ENCODE measurements around the gene ATP6V1G3. TPM values are rescaled to one million over a fixed set of nuclear protein-coding genes. Genes with fewer than 3 reads are reported as not detected.

Gene ATP6V1G3
- total and polyA plus RNA-seq, 9 of the 15 experiments (the other 6 are each of a cell fraction or from before 2014, with no cell fraction given): 0.32 TPM; not detected in 8

DNA sequence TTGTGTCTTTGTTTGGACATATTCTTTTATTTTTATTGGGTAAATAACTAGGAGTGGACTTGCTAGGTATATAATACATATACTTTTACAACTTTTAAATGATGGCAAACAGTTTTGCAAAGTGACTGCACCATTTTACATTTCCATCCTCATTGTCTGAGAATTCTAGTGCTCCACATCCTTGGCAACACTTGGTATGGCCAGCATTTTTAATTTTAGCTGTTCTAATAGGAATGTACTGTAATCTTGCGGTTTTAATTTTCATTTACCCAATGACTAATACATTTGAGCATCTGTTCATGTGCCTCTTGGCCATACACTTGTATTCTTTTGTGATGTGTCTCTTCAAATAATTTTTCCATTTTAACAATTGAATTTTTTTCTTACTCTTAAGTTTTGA lies 37.0 kb upstream of the ATP6V1G3 start (continued):
- no peak for TF ChIP-seq ZNF695 (CRISPR knock-in tag; IDR thresholded peaks at IDR 0.05)

- Histone ChIP-seq H3K4me3 (no peak overlapping the region), H3K36me3 (ENCODE audit: control insufficient read depth, insufficient read depth, low read length) (no peaks in the 10 kb centered on the region), H3K9me1 (ENCODE audit: control insufficient read depth, insufficient read depth, low read length) (no peaks in the 10 kb centered on the region), H3K79me2 (ENCODE audit: control insufficient read depth, insufficient read depth, low read length) (no peaks in the 10 kb centered on the region), H3K27ac (ENCODE audit: extremely low read depth, low read depth, low read length) (no peak overlapping the region), H3K9me3 (replicated peaks; ENCODE audit: control insufficient read depth, insufficient read depth, low read depth, low read length) (0 out of 2 replicates have a peak, but pooled peaks cover 3% of the 10 kb centered on the region), H3K9ac (ENCODE audit: insufficient read depth in 1 of 2, low read depth in 2 of 2, low read length in 2 of 2) (no peak overlapping the region), H2AFZ (ENCODE audit: low read depth, low read length) (0 out of 2 replicates have a peak overlapping the region, but pooled peaks have one; percentile 5), H3K4me1 (replicated peaks in 1 of 2; ENCODE audit: control insufficient read depth in 2 of 2, insufficient read depth in 2 of 2, low read length in 2 of 2) (no peaks in the 10 kb centered on the region), H3K4me2 (ENCODE audit: insufficient read depth, low read length) (no peak overlapping the region), H3K27me3 (ENCODE audit: control insufficient read depth in 2 of 2, insufficient read depth in 2 of 2, low read length in 2 of 2) (no peaks in the 10 kb centered on the region), H4K20me1 (replicated peaks; ENCODE audit: control insufficient read depth, insufficient read depth, low read length) (no peaks in the 10 kb centered on the region)
- BruUV-seq (replicated peaks): no TSS peak
- 51% methylated on average over 2 of the region's 2 CpGs for WGBS (ENCODE audit: insufficient coverage, low coverage, missing lambda C conversion rate)
- in situ Hi-C loops (cut with MboI): no loop called here
- FAIRE-seq (peak; percentile 42), DNase-seq (ENCODE audit: extremely low read depth in 1 of 4, low spot score in 3 of 4) (no peak), ATAC-seq (no peak)
- CTCF ChIA-PET (ENCODE audit: low intra/inter-chr PET ratio): no interaction called here
- TF ChIP-seq ETV6 (IDR thresholded peaks at IDR 0.05; ENCODE audit: borderline replicate concordance in 1 of 2, low read depth in 2 of 2, low read length in 1 of 2): 0 out of 4 replicates have a peak, but pooled peaks of 1 of the 2 experiments have one; percentile 22
- no peak for TF ChIP-seq ETV6 (CRISPR knock-in tag; IDR thresholded peaks at IDR 0.05; ENCODE audit: borderline replicate concordance)
- TF ChIP-seq ZNF740 (CRISPR knock-in tag; IDR thresholded peaks at IDR 0.05): no peak
- TF ChIP-seq ZNF740 (tag; IDR thresholded peaks at IDR 0.05): no peak
- no peak for TF ChIP-seq FOXA1 (IDR thresholded peaks at IDR 0.05; ENCODE audit: borderline replicate concordance)
- TF ChIP-seq, protein P1, sequence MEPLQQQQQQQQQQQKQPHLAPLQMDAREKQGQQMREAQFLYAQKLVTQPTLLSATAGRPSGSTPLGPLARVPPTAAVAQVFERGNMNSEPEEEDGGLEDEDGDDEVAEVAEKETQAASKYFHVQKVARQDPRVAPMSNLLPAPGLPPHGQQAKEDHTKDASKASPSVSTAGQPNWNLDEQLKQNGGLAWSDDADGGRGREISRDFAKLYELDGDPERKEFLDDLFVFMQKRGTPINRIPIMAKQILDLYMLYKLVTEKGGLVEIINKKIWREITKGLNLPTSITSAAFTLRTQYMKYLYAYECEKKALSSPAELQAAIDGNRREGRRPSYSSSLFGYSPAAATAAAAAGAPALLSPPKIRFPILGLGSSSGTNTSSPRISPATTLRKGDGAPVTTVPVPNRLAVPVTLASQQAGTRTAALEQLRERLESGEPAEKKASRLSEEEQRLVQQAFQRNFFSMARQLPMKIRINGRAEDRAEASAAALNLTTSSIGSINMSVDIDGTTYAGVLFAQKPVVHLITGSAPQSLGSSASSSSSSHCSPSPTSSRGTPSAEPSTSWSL (CRISPR knock-in tag; IDR thresholded peaks at IDR 0.05; ENCODE audit: borderline replicate concordance): no peak
- POLR2A ChIA-PET: interaction anchor here (0.5 to 1.1 kb wide), 4 partner anchors 8 to 1316 kb away, joined by 3 to 4 read pairs (median 4); no protein-coding TSS in a partner anchor
- intact Hi-C loops (cut with micrococcal nuclease): no loop called here
Observed at GRCh38 chr1:198575798-198576641, 35.5 kb upstream of the ATP6V1G3 start.

Data from K562 (cell line).